ENCODE data around the gene ZNF518B. TPM values are rescaled to one million over a fixed set of nuclear protein-coding genes. Genes with fewer than 3 reads are reported as not detected.

The ZNF518B gene
- polyA plus RNA-seq, 2 of the 4 experiments (the other 2 are of a cell fraction) = 5.1 to 10.8 TPM

DNA sequence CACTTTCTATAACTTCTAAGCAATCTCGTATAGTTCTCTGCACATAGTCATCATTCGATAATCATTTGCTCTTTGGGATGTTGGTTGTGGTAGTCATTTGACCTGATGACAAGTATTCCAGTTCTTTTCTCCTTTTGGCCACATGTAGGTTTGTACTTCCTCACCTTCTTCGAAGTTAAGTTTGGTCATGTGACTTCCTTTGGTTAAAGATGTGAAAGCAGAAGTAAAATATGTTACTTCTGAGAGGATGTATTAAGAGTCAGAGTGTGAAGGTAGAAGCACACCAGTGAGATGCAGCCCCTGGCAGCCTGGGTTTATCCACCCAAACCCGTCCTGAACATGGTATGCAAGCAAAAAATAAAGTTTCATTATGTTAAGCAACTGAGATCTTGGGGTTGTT is 48.9 kb upstream of the ZNF518B start:
- Histone ChIP-seq H3K4me3 (no peak overlapping the region), H3K9me3 (no peaks in the 10 kb centered on the region), H3K27ac (no peak overlapping the region), H3K4me1 (no peaks in the 10 kb centered on the region), H3K4me2 (no peak overlapping the region)
- ATAC-seq (no peak), DNase-seq (ENCODE audit: low read depth in 1 of 2, low spot score in 1 of 2) (no peak), FAIRE-seq (no peak)
- ChIA-PET CTCF (no interaction called here), POLR2A (no interaction called here)
- no peak for TF ChIP-seq POLR2A (IDR thresholded peaks at IDR 0.05; ENCODE audit: low read length)
- no peak for TF ChIP-seq HMGXB4 (CRISPR knock-in tag; IDR thresholded peaks at IDR 0.05; ENCODE audit: borderline replicate concordance)
- TF ChIP-seq MYC (IDR thresholded peaks at IDR 0.05; ENCODE audit: borderline replicate concordance, low read length) = no peak
- no peak for TF ChIP-seq ZNF302 (CRISPR knock-in tag; IDR thresholded peaks at IDR 0.05)
- TF ChIP-seq PHF8 (IDR thresholded peaks at IDR 0.05; ENCODE audit: borderline replicate concordance, low read depth) = no peak
- TF ChIP-seq FOSL2 (IDR thresholded peaks at IDR 0.05) = no peak
- no peak for TF ChIP-seq FOSL2 (CRISPR knock-in tag; IDR thresholded peaks at IDR 0.05)
- TF ChIP-seq MAZ (IDR thresholded peaks at IDR 0.05; ENCODE audit: borderline replicate concordance, low read depth, low read length) = no peak
- TF ChIP-seq POLR2AphosphoS2 (conservative IDR thresholded peaks at IDR 0.05; ENCODE audit: low read length) = no peak
- no peak for TF ChIP-seq SREBF2 (IDR thresholded peaks at IDR 0.05)
- no peak for TF ChIP-seq NPAS2 (CRISPR knock-in tag; IDR thresholded peaks at IDR 0.05; ENCODE audit: borderline replicate concordance)
- TF ChIP-seq MAX (IDR thresholded peaks at IDR 0.05) = no peak
- TF ChIP-seq RAD21 (conservative IDR thresholded peaks at IDR 0.05 in 1 of 2, IDR thresholded peaks at IDR 0.05 in 1 of 2) = no peak
- TF ChIP-seq, protein P1, sequence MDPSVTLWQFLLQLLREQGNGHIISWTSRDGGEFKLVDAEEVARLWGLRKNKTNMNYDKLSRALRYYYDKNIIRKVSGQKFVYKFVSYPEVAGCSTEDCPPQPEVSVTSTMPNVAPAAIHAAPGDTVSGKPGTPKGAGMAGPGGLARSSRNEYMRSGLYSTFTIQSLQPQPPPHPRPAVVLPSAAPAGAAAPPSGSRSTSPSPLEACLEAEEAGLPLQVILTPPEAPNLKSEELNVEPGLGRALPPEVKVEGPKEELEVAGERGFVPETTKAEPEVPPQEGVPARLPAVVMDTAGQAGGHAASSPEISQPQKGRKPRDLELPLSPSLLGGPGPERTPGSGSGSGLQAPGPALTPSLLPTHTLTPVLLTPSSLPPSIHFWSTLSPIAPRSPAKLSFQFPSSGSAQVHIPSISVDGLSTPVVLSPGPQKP (IDR thresholded peaks at IDR 0.05; ENCODE audit: low read depth, low read length) = no peak
- WGBS (ENCODE audit: missing lambda C conversion rate) = 13% methylated on average over 4 of the region's 4 CpGs

GRCh38 chr4:10504570-10505179 is 47.4 kb upstream of the ZNF518B start:
- FAIRE-seq (no peak), ATAC-seq (no peak), DNase-seq (ENCODE audit: low read depth in 1 of 2, low spot score in 1 of 2) (no peak)
- ChIA-PET POLR2A (no interaction called here), CTCF (no interaction called here)
- Histone ChIP-seq H3K4me3 (no peak overlapping the region), H3K27ac (no peak overlapping the region), H3K4me1 (no peaks in the 10 kb centered on the region), H3K4me2 (no peak overlapping the region), H3K9me3 (no peaks in the 10 kb centered on the region)
- TF ChIP-seq, protein P2, sequence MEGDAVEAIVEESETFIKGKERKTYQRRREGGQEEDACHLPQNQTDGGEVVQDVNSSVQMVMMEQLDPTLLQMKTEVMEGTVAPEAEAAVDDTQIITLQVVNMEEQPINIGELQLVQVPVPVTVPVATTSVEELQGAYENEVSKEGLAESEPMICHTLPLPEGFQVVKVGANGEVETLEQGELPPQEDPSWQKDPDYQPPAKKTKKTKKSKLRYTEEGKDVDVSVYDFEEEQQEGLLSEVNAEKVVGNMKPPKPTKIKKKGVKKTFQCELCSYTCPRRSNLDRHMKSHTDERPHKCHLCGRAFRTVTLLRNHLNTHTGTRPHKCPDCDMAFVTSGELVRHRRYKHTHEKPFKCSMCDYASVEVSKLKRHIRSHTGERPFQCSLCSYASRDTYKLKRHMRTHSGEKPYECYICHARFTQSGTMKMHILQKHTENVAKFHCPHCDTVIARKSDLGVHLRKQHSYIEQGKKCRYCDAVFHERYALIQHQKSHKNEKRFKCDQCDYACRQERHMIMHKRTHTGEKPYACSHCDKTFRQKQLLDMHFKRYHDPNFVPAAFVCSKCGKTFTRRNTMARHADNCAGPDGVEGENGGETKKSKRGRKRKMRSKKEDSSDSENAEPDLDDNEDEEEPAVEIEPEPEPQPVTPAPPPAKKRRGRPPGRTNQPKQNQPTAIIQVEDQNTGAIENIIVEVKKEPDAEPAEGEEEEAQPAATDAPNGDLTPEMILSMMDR (IDR thresholded peaks at IDR 0.05) = no peak
- TF ChIP-seq ESRRA (IDR thresholded peaks at IDR 0.05; ENCODE audit: borderline replicate concordance, low read length) = no peak
- TF ChIP-seq, protein P3, sequence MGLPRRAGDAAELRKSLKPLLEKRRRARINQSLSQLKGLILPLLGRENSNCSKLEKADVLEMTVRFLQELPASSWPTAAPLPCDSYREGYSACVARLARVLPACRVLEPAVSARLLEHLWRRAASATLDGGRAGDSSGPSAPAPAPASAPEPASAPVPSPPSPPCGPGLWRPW (IDR thresholded peaks at IDR 0.05) = no peak
- no peak for TF ChIP-seq MYC (IDR thresholded peaks at IDR 0.05; ENCODE audit: borderline replicate concordance, low read length)
- no peak for TF ChIP-seq RNF2 (IDR thresholded peaks at IDR 0.05; ENCODE audit: borderline replicate concordance, low read depth)
- TF ChIP-seq NPAS2 (CRISPR knock-in tag; IDR thresholded peaks at IDR 0.05; ENCODE audit: borderline replicate concordance) = no peak
- no peak for TF ChIP-seq HOXB5 (CRISPR knock-in tag; IDR thresholded peaks at IDR 0.05)
- TF ChIP-seq SREBF2 (IDR thresholded peaks at IDR 0.05) = no peak
- no peak for TF ChIP-seq PHF8 (IDR thresholded peaks at IDR 0.05; ENCODE audit: borderline replicate concordance, low read depth)
- no peak for TF ChIP-seq RCOR1 (IDR thresholded peaks at IDR 0.05; ENCODE audit: low read depth, low read length)
- TF ChIP-seq BHLHE40 (IDR thresholded peaks at IDR 0.05; ENCODE audit: low read depth, low read length) = no peak
- no peak for TF ChIP-seq MAZ (IDR thresholded peaks at IDR 0.05; ENCODE audit: borderline replicate concordance, low read depth, low read length)
- TF ChIP-seq FOSB (CRISPR knock-in tag; IDR thresholded peaks at IDR 0.05) = no peak
- TF ChIP-seq TFCP2L1 (CRISPR knock-in tag; IDR thresholded peaks at IDR 0.05) = no peak
- TF ChIP-seq POLR2AphosphoS2 (conservative IDR thresholded peaks at IDR 0.05; ENCODE audit: low read length) = no peak
- TF ChIP-seq RFX5 (IDR thresholded peaks at IDR 0.05) = no peak
- no peak for TF ChIP-seq FOXS1 (CRISPR knock-in tag; IDR thresholded peaks at IDR 0.05)
- WGBS (ENCODE audit: missing lambda C conversion rate) = 8% methylated on average over 5 of the region's 5 CpGs
